ENCODE data around the gene IKBKE. TPM values are rescaled to one million over a fixed set of nuclear protein-coding genes. Genes with fewer than 3 reads are reported as not detected.
A peak's percentile ranks its signal among the peaks of the same experiment; 100 is the strongest.

Gene IKBKE
- polyA plus RNA-seq (2013, experiment 1 of 2), result 8.9 TPM
- polyA plus RNA-seq (2013, experiment 2 of 2), result 7.4 TPM

DNA sequence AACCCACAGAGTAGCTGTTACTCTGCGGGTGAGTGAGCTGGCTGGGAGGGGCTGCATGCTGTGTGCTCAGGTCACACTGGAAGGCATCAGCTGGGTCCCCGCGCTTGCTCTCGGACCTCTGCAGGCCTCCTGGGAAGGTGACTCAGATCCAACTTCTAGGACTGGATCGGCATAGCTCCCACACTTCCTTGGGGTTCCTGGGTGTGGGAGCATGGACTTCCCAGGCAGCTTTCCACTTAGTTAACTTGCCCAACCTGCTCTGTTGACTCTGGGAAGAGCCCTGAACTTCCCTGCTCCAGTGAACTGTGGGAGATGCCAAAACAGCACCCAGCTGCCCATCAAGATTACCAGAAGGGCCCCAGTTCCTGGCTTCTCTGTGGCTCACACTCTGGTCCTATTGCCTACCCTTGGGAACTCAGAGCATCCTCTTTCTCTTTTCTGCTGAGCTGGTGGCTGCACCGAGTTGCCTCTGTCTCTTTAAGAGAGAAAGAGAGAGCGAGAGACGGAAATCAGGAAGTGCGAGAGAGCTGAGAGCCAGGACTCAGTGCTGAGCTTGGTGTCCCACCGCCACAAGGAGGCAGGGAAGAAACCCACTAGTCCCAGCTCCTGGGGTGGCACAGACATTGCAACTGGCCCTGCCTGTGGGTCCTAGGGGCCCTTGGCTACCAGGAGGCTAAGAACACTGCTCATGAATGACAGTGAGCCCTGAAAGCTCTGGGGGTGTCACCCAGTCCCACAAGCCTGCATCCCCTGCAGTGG, at the start of gene IKBKE:
Gene IKBKE, plus strand, starts transcription at position 544 of the 759 bp plus-strand sequence. CDS start 2,752 bp downstream, outside the sequence.
- H3K4me1 ChIP-seq (ENCODE audit: control insufficient read depth, insufficient read depth, low read length, poor library complexity, severe bottlenecking), result peaks cover 42% of the 10 kb centered on the region
- no peaks in the 10 kb centered on the region for H3K9me3 ChIP-seq (ENCODE audit: control insufficient read depth, low read length)
- peaks cover 15% of the 10 kb centered on the region for H3K36me3 ChIP-seq (ENCODE audit: control insufficient read depth, insufficient read depth, low read length)
- H3K4me3 ChIP-seq (ENCODE audit: extremely low read depth, insufficient read depth, low read length, poor library complexity, severe bottlenecking), result peak within 1 kb of the TSS; percentile 62
- peak within 1 kb of the TSS; percentile 73 for H3K27ac ChIP-seq (ENCODE audit: low read depth, low read length, severe bottlenecking)
- WGBS, 2 experiments (ENCODE audit: insufficient coverage in 2 of 2), result 9 to 17% methylated on average over 8 to 9 of the region's 10 CpGs

DNA sequence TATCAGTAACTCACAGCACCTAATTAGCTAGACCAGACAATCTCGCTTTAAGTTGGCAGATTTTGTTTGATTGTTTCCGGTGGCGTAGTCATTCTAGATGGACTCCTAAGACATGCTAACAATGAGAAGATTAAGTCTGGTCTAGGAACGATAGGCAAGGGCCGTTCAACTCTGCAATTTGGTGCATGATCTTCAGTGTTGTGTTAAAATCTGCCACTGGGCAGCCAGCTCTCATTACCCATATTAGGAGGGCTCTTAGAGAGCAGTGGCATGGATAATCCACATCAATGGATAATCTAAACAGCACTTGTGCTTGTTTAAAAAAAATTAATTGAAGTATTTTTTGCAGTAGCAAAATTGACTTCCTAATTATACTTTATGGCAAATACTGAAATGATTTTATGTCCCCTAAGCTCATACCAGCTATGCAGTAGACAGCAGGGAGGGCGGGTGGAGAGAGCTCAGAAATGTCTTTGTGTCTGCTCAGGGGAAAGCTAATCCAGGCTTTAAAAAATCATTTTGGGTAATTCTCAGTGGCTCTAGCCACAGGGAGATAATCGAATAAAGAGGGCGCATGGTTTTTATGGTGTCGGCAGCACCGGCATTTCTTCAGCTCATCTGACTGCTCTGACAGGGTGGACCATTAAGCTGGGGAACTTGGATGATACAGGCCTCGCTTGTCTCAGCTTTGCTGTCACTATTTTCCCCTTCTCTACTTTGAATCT, 48.5 kb upstream of the IKBKE start:
- WGBS, 2 experiments (ENCODE audit: insufficient coverage in 2 of 2), result 95 to 96% methylated on average over 9 of the region's 11 CpGs
- Histone ChIP-seq H3K27ac (ENCODE audit: low read depth, low read length, severe bottlenecking) (no peak overlapping the region), H3K4me1 (ENCODE audit: control insufficient read depth, insufficient read depth, low read length, poor library complexity, severe bottlenecking) (peaks cover 16% of the 10 kb centered on the region), H3K4me3 (ENCODE audit: extremely low read depth, insufficient read depth, low read length, poor library complexity, severe bottlenecking) (no peak overlapping the region), H3K36me3 (ENCODE audit: control insufficient read depth, insufficient read depth, low read length) (peaks cover 98% of the 10 kb centered on the region), H3K9me3 (ENCODE audit: control insufficient read depth, low read length) (no peaks in the 10 kb centered on the region)

DNA sequence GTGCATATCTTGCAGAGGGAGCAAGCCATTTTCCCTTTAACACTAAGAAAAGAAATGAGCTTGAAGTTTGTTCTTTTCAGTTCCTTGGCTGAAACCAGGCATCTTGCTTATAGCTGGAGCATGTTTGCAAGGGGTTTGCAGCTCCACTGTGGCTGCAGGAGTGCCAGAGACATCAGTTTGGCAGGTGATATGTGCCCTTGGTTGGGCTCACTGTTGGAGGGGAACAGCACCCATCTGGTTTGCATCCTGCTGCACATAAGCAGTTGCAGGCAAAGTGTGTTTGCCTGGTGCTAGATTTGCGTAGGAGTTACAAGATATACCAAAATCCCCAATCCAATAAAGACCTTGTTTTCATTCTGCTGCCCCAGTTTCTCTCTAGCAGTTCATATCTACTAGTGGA, 47.8 kb upstream of the IKBKE start:
- whole genome bisulfite sequencing, 2 experiments (ENCODE audit: insufficient coverage in 2 of 2), result no CpG with 5 or more reads among the region's 1 CpG
- Histone ChIP-seq H3K4me3 (ENCODE audit: extremely low read depth, insufficient read depth, low read length, poor library complexity, severe bottlenecking) (no peak overlapping the region), H3K36me3 (ENCODE audit: control insufficient read depth, insufficient read depth, low read length) (peaks cover 98% of the 10 kb centered on the region), H3K27ac (ENCODE audit: low read depth, low read length, severe bottlenecking) (no peak overlapping the region), H3K4me1 (ENCODE audit: control insufficient read depth, insufficient read depth, low read length, poor library complexity, severe bottlenecking) (peaks cover 16% of the 10 kb centered on the region), H3K9me3 (ENCODE audit: control insufficient read depth, low read length) (no peaks in the 10 kb centered on the region)

DNA sequence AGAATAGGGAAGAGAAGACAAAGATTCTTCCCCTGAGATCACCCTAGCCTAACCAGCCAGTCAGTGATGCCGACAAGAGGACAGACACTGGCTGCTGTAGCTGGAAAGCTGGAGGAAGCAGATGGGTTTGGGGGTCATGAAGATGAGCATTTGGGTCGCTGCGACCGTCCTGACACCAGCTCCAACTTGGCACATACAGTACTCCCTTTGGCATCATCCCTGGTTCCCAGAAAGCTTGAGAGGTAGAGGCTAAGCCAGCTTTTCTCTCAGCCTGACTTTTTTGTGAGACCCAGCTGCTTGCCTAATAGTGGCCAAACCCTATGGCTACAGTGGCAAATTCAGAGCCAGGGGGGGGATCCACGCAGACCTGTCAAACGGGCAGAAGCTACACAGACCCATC, 43.0 kb upstream of the IKBKE start:
- H3K36me3 ChIP-seq (ENCODE audit: control insufficient read depth, insufficient read depth, low read length), result peaks cover 97% of the 10 kb centered on the region
- H3K27ac ChIP-seq (ENCODE audit: low read depth, low read length, severe bottlenecking), result no peak overlapping the region
- 98 to 100% methylated on average over 2 to 5 of the region's 6 CpGs for WGBS, 2 experiments (ENCODE audit: insufficient coverage in 2 of 2)
- no peaks in the 10 kb centered on the region for H3K9me3 ChIP-seq (ENCODE audit: control insufficient read depth, low read length)
- H3K4me3 ChIP-seq (ENCODE audit: extremely low read depth, insufficient read depth, low read length, poor library complexity, severe bottlenecking), result no peak overlapping the region
- H3K4me1 ChIP-seq (ENCODE audit: control insufficient read depth, insufficient read depth, low read length, poor library complexity, severe bottlenecking), result no peaks in the 10 kb centered on the region

DNA sequence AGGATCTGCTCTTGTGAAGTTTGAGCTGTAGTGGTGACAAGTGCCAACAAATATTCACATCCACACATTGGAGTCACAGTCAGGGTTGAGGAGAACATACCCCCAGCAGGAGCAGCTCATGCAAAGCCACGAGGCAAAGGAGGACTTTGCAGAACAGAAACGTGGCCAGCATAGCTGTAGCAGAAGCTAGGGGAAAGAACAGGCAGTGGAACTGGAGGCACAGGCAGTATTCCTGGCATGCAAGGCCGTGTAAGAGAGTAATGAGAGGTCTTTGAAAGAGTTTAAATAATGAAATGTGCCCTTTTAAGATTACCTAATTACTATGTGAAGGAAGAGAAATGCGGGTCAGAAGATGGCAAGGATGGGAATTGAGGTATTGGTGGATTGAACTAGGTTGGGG, 40.9 kb upstream of the IKBKE start:
- Histone ChIP-seq H3K36me3 (ENCODE audit: control insufficient read depth, insufficient read depth, low read length) (peaks cover 94% of the 10 kb centered on the region), H3K4me3 (ENCODE audit: extremely low read depth, insufficient read depth, low read length, poor library complexity, severe bottlenecking) (no peak overlapping the region), H3K9me3 (ENCODE audit: control insufficient read depth, low read length) (no peaks in the 10 kb centered on the region), H3K4me1 (ENCODE audit: control insufficient read depth, insufficient read depth, low read length, poor library complexity, severe bottlenecking) (no peaks in the 10 kb centered on the region), H3K27ac (ENCODE audit: low read depth, low read length, severe bottlenecking) (no peak overlapping the region)
- WGBS, 2 experiments (ENCODE audit: insufficient coverage in 2 of 2), result 87 to 95% methylated on average over 3 to 4 of the region's 4 CpGs

DNA sequence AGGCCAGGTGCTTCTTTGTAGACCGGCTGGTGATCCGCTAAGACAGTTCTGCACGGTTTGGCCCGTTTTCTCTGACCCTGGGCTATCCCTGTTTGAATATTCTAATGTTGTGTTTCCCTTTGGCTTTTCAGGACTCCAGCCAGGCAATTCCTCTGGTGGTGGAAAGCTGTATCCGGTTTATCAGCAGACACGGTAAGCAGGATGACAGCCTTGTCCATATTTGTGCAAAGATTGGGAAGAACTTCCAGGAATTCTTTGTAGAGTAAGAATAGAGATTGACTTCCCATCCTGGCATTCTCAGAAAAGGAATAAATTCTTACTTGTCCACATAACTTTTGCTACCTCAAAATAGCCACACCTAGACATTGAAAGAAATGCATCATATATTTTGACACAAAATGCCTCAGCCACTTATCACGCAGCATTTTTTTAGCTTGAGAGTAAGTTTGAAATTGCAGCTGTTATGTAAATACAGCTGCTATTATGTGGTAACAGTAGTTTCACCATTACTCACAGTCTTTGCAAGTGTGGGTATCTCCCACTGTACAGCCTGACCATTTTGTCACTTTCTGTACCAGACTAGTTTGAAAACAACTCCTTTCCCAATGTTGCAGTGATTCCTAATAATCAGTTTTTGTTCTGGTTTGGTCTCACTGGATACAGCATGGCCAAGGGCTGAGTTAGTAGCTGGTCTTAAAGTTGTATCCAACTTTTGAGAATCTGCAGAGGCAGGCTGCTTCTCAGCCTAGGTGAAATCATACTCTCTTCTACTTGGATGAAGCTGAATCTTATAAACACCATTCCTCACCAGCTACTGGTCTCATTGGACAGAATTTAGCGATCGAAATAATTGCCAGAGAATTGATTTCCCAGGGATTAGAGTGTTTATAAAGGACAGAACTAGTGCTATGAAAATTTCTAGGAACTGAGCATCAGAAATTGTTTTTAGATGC, 40.0 kb upstream of the IKBKE start:
- WGBS, 2 experiments (ENCODE audit: insufficient coverage in 2 of 2), result 88 to 90% methylated on average over 7 of the region's 9 CpGs
- H3K9me3 ChIP-seq (ENCODE audit: control insufficient read depth, low read length), result no peaks in the 10 kb centered on the region
- peaks cover 96% of the 10 kb centered on the region for H3K36me3 ChIP-seq (ENCODE audit: control insufficient read depth, insufficient read depth, low read length)
- no peaks in the 10 kb centered on the region for H3K4me1 ChIP-seq (ENCODE audit: control insufficient read depth, insufficient read depth, low read length, poor library complexity, severe bottlenecking)
- H3K27ac ChIP-seq (ENCODE audit: low read depth, low read length, severe bottlenecking), result no peak overlapping the region
- H3K4me3 ChIP-seq (ENCODE audit: extremely low read depth, insufficient read depth, low read length, poor library complexity, severe bottlenecking), result no peak overlapping the region

DNA sequence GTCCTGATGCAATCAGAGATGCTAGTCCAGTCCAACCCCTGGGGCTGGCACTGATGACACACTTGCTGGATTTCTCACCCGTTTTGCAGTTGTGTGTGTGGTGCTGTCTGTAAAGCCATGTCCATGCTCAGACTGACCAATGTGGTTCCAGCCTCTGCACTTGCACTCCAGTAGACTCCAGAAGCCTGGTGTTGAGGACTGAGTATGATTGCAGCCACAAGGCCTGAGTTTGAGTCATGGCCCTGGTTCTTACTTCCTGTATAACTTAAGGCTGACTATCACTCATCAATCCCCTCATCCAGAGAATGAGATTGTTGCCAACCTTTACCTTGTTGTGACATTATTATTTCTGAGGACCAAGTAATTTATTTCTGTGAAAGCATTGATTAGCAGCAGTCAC, 34.8 kb upstream of the IKBKE start:
- H3K36me3 ChIP-seq (ENCODE audit: control insufficient read depth, insufficient read depth, low read length), result peaks cover 97% of the 10 kb centered on the region

DNA sequence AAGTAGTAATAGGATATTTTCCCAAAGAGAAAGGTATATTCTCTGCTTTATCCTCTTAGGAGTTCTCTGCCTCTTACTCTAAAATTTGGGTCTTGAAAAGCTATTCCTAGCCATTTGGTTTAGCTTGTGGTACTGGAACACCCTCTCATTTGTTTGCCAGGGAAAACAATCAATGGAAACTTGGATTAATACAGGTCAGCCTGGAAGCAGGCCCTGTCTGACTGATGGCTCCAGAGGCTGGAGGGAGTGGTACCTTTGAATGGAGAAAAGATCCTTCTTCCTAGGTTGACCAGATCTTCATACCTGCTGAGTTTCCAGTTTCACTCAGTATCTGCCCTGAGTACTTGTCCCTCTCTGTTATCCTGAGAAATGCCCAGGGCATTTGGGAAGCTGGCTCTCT, 31.7 kb upstream of the IKBKE start:
- no peak overlapping the region for H3K4me3 ChIP-seq (ENCODE audit: extremely low read depth, insufficient read depth, low read length, poor library complexity, severe bottlenecking)
- no peak overlapping the region for H3K27ac ChIP-seq (ENCODE audit: low read depth, low read length, severe bottlenecking)
- peaks cover 99% of the 10 kb centered on the region for H3K36me3 ChIP-seq (ENCODE audit: control insufficient read depth, insufficient read depth, low read length)
- H3K9me3 ChIP-seq (ENCODE audit: control insufficient read depth, low read length), result no peaks in the 10 kb centered on the region
- no peaks in the 10 kb centered on the region for H3K4me1 ChIP-seq (ENCODE audit: control insufficient read depth, insufficient read depth, low read length, poor library complexity, severe bottlenecking)

More for the DNA sequence above, 34.8 kb upstream of the IKBKE start:
- H3K27ac ChIP-seq (ENCODE audit: low read depth, low read length, severe bottlenecking), result no peak overlapping the region
- no peak overlapping the region for H3K4me3 ChIP-seq (ENCODE audit: extremely low read depth, insufficient read depth, low read length, poor library complexity, severe bottlenecking)
- WGBS, 2 experiments (ENCODE audit: insufficient coverage in 2 of 2), result 89 to 90% methylated on average over 1 of the region's 1 CpG
- no peaks in the 10 kb centered on the region for H3K9me3 ChIP-seq (ENCODE audit: control insufficient read depth, low read length)
- H3K4me1 ChIP-seq (ENCODE audit: control insufficient read depth, insufficient read depth, low read length, poor library complexity, severe bottlenecking), result no peaks in the 10 kb centered on the region

DNA sequence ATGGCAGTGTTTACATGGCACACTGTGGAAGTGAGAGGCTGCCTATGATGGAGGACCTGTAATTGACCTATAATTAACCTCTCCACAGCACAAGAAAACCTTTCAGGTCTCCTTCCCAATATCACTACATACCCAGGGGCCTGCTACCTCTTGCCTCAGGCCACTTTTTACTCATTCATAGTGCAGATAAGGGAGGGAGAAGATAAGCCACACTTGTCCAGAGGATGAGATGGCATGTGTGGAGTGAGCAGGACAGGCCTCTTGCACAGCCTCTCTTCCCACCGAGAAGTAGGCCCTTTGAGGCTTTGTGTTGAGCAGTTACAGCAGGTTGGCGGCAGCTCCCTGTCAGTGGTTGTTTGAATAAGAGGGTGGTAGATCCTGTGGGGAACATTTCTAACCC, 31.1 kb upstream of the IKBKE start:
- H3K4me1 ChIP-seq (ENCODE audit: control insufficient read depth, insufficient read depth, low read length, poor library complexity, severe bottlenecking), result no peaks in the 10 kb centered on the region
- no peak overlapping the region for H3K27ac ChIP-seq (ENCODE audit: low read depth, low read length, severe bottlenecking)
- peaks cover 100% of the 10 kb centered on the region for H3K36me3 ChIP-seq (ENCODE audit: control insufficient read depth, insufficient read depth, low read length)
- 90% methylated on average over 1 of the region's 2 CpGs; no CpG with 5 or more reads in 1 of the 2 experiments for WGBS, 2 experiments (ENCODE audit: insufficient coverage in 2 of 2)
- H3K9me3 ChIP-seq (ENCODE audit: control insufficient read depth, low read length), result no peaks in the 10 kb centered on the region
- H3K4me3 ChIP-seq (ENCODE audit: extremely low read depth, insufficient read depth, low read length, poor library complexity, severe bottlenecking), result no peak overlapping the region

DNA sequence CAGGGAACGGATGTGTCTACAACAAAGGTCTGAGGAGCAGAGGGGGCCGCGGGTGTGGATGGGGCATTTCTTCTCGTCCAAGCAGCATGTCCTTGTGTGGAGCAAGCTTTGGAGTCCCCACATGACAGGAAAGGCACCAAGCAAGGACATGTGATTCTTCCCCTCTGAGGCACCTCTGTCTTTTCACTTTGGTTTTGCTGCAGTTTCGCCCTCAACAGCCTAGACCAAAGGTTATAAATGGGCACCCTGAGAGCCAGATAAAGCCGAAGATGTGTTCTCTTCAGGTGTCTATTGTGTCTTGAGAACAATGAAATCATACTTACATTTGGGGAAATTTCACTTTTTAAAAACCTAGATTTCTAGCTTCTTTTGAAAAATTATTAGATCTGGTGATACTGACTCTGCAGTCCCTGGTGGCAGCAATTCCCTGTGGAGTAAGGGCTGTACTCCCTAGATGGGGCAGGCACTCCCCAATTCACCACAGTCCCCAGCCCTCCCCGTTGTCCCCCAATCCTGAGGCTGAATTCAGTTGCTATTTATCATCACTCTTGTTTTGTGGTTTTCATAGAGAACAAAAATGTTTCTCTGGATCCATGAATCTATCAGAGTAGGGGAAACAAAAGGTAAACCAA, 28.8 kb upstream of the IKBKE start:
- Histone ChIP-seq H3K4me1 (ENCODE audit: control insufficient read depth, insufficient read depth, low read length, poor library complexity, severe bottlenecking) (no peaks in the 10 kb centered on the region), H3K36me3 (ENCODE audit: control insufficient read depth, insufficient read depth, low read length) (peaks cover 100% of the 10 kb centered on the region), H3K9me3 (ENCODE audit: control insufficient read depth, low read length) (no peaks in the 10 kb centered on the region), H3K27ac (ENCODE audit: low read depth, low read length, severe bottlenecking) (no peak overlapping the region), H3K4me3 (ENCODE audit: extremely low read depth, insufficient read depth, low read length, poor library complexity, severe bottlenecking) (no peak overlapping the region)
- WGBS, 2 experiments (ENCODE audit: insufficient coverage in 2 of 2), result 89 to 100% methylated on average over 4 to 6 of the region's 7 CpGs
